HCT116 (cell line): ENCODE measurements around the gene MSMB. TPM values are rescaled to one million over a fixed set of nuclear protein-coding genes. Genes with fewer than 3 reads are reported as not detected.

Experiments
- ATAC-seq: fragments of 200-7000 bp; cut with Tn5 transposase; 2 replicates; pipeline ENCODE4 v1.9.1; 2020; ENCODE audit warnings: mild to moderate bottlenecking, moderate library complexity
- BruUV-seq: library from RNA; stranded (reverse); fragments of 400-500 nt; replicated peaks from 2 replicates; lab custom pipeline; 2021; lab: Mats Ljungman, UMichigan
- CTCF ChIA-PET: fragments of 300-600 bp; sonication (Branson Sonifier 250); formaldehyde crosslinking; loops from one replicate; lab custom pipeline; 2021; ENCODE audit warnings: antibody characterized with exemption; lab: Charles Lee
- POLR2A ChIA-PET: fragments of 300-600, 350-600 bp; sonication (Branson Sonifier 250); formaldehyde crosslinking; loops from one replicate; lab custom pipeline; 2021; ENCODE audit warnings: antibody characterized with exemption; lab: Charles Lee
- RAD21 ChIA-PET, 2 experiments: fragments of 300-600 bp; sonication (Branson Sonifier 250); formaldehyde crosslinking; loops; one replicate each; lab custom pipeline; 2023; ENCODE audit warnings: low total read pairs in 2 of 2; ENCODE audit not compliant: uncharacterized antibody in 2 of 2, unreplicated experiment in 2 of 2, low non-redundant PET in 1 of 2; lab: Charles Lee
- DNase-seq: peaks from one replicate; pipeline ENCODE4 v3.0.0-alpha.2; 2010; ENCODE audit warnings: low read depth, low spot score
- H2AFZ ChIP-seq: fragments of 200-600 bp; shearing (Covaris generic), sonication (generic); 2 replicates; pipeline ENCODE4 v1.6.1; 2017; ENCODE audit warnings: low read depth, mixed run types, mixed read lengths, antibody characterized with exemption, low read length; ENCODE audit not compliant: poor library complexity, severe bottlenecking
- H3K27ac ChIP-seq: 2 replicates; pipeline ENCODE4 v1.5.1; 2012; ENCODE audit warnings: low read depth, low read length
- H3K27me3 ChIP-seq: fragments of 200-600 bp; sonication (generic); 2 replicates; pipeline ENCODE4 v1.6.1; 2016; ENCODE audit warnings: mixed run types, low read length, mixed read lengths; ENCODE audit not compliant: insufficient read depth
- H3K36me3 ChIP-seq, 2 experiments: fragments of 200-500 bp in 1 of 2; fragments of 200-600 bp in 1 of 2; sonication (Bioruptor generic) in 1 of 2; sonication (generic) in 1 of 2; 2 replicates each; pipeline versions ENCODE4 v1.5.1 to v1.6.1; 2014 to 2016; ENCODE audit warnings: low read length in 2 of 2, inconsistent platforms in 1 of 2, mixed read lengths in 1 of 2, mixed run types in 1 of 2; ENCODE audit not compliant: insufficient read depth in 2 of 2, control insufficient read depth in 1 of 2
- H3K4me1 ChIP-seq, 2 experiments: fragments of 200-600 bp in 1 of 2; sonication (generic) in 1 of 2; 2 replicates each; pipeline versions ENCODE4 v1.5.1 to v1.6.1; 2012 to 2017; ENCODE audit warnings: low read length in 2 of 2, inconsistent platforms in 1 of 2, mild to moderate bottlenecking in 1 of 2, mixed read lengths in 1 of 2, mixed run types in 1 of 2, moderate library complexity in 1 of 2; ENCODE audit not compliant: insufficient read depth in 2 of 2, control insufficient read depth in 1 of 2
- H3K4me2 ChIP-seq: fragments of 200-600 bp; sonication (generic); 2 replicates; pipeline ENCODE4 v1.6.1; 2017; ENCODE audit warnings: mixed run types, low read length, mixed read lengths
- H3K4me3 ChIP-seq, 2 experiments: fragments of 200-600 bp in 1 of 2; sonication (generic) in 1 of 2; replicated peaks in 1 of 2; 2 replicates each; pipeline ENCODE4 v1.5.1; 2011 to 2016; ENCODE audit warnings: low read length in 2 of 2, control low read depth in 1 of 2, low read depth in 1 of 2, mild to moderate bottlenecking in 1 of 2, mixed read lengths in 1 of 2, mixed run types in 1 of 2
- H3K79me2 ChIP-seq: fragments of 200-600 bp; sonication (generic); 2 replicates; pipeline ENCODE4 v1.6.1; 2017; ENCODE audit warnings: mild to moderate bottlenecking, mixed run types, low read length, moderate library complexity, mixed read lengths; ENCODE audit not compliant: insufficient read depth
- H3K9ac ChIP-seq: fragments of 200-600 bp; sonication (generic); 2 replicates; pipeline ENCODE4 v1.6.1; 2016; ENCODE audit warnings: low read length, mixed read lengths
- H3K9me2 ChIP-seq: fragments of 200-600 bp; sonication (generic), shearing (Covaris generic); 2 replicates; pipeline ENCODE4 v1.6.1; 2017; ENCODE audit warnings: mixed run types, mild to moderate bottlenecking, moderate library complexity; ENCODE audit not compliant: insufficient read depth
- H3K9me3 ChIP-seq, 2 experiments: fragments of 200-500 bp in 1 of 2; fragments of 200-600 bp in 1 of 2; sonication (Bioruptor generic) in 1 of 2; sonication (generic) in 1 of 2; 2 replicates each; pipeline ENCODE4 v1.6.1; 2014 to 2017; ENCODE audit warnings: low read length in 2 of 2, mixed read lengths in 2 of 2, inconsistent platforms in 1 of 2, low read depth in 1 of 2, mild to moderate bottlenecking in 1 of 2, mixed run types in 1 of 2, moderate library complexity in 1 of 2; ENCODE audit not compliant: control insufficient read depth in 1 of 2, insufficient read depth in 1 of 2
- H4K20me1 ChIP-seq: fragments of 200-600 bp; sonication (generic), shearing (Covaris generic); 2 replicates; pipeline ENCODE4 v1.6.1; 2017; ENCODE audit warnings: mixed run types, mild to moderate bottlenecking, moderate library complexity; ENCODE audit not compliant: insufficient read depth
- CTCF ChIP-seq, 3 experiments: fragments of 200-600 bp in 1 of 3; sonication (generic) in 1 of 3; IDR thresholded peaks in 2 of 3; conservative IDR thresholded peaks in 1 of 3; 2 replicates each; pipeline ENCODE4 v1.5.1; 2012 to 2017; ENCODE audit warnings: low read depth in 2 of 3, low read length in 2 of 3, antibody characterized with exemption in 1 of 3, borderline replicate concordance in 1 of 3, control low read depth in 1 of 3, mild to moderate bottlenecking in 1 of 3, mixed read lengths in 1 of 3, mixed run types in 1 of 3, moderate library complexity in 1 of 3; ENCODE audit not compliant: insufficient read depth in 1 of 3
- ELF1 ChIP-seq: IDR thresholded peaks from 2 replicates; pipeline ENCODE4 v1.6.1; 2012; ENCODE audit warnings: low read depth, borderline replicate concordance
- FOSL1 ChIP-seq: IDR thresholded peaks from 2 replicates; pipeline ENCODE4 v1.6.1; 2012; ENCODE audit warnings: low read depth
- JUND ChIP-seq: IDR thresholded peaks from 2 replicates; pipeline ENCODE4 v1.6.1; 2012
- POLR2A ChIP-seq: IDR thresholded peaks from 2 replicates; pipeline ENCODE4 v1.7.0; 2011; ENCODE audit warnings: borderline replicate concordance; ENCODE audit not compliant: insufficient read depth, insufficient read length; ENCODE audit errors: extremely low read depth
- POLR2AphosphoS5 ChIP-seq: IDR thresholded peaks from 2 replicates; pipeline ENCODE4 v1.6.1; 2011; ENCODE audit warnings: mild to moderate bottlenecking, low read depth, low read length, moderate library complexity
- REST ChIP-seq: IDR thresholded peaks from 2 replicates; pipeline ENCODE4 v1.6.1; 2012; ENCODE audit warnings: low read depth
- SP1 ChIP-seq: IDR thresholded peaks from 2 replicates; pipeline ENCODE4 v1.6.1; 2012; ENCODE audit warnings: low read depth
- SRF ChIP-seq: IDR thresholded peaks from 2 replicates; pipeline ENCODE4 v1.6.1; 2012; ENCODE audit warnings: low read depth
- TCF7L2 ChIP-seq: IDR thresholded peaks from 2 replicates; pipeline ENCODE4 v1.7.0; 2011; ENCODE audit warnings: borderline replicate concordance, inconsistent platforms; ENCODE audit not compliant: insufficient read depth, insufficient read length; ENCODE audit errors: extremely low read depth
- YY1 ChIP-seq: IDR thresholded peaks from 2 replicates; pipeline ENCODE4 v1.6.1; 2011; ENCODE audit warnings: low read length, low read depth, moderate library complexity, mild to moderate bottlenecking; ENCODE audit not compliant: insufficient replicate concordance; ENCODE audit errors: extremely low read depth
- ZFX ChIP-seq: fragments of 450-650 bp; IDR thresholded peaks from 2 replicates; pipeline ENCODE4 v1.6.1; 2017
- ZNF274 ChIP-seq: fragments of 200-500 bp; sonication (Bioruptor generic); IDR thresholded peaks from 2 replicates; pipeline ENCODE4 v1.6.1; 2014; ENCODE audit warnings: mild to moderate bottlenecking, low read depth, low read length, inconsistent platforms
- intact Hi-C: fragments of 100-400 bp; cut with micrococcal nuclease; formaldehyde crosslinking; loops from 2 replicates; pipeline ENCODE4 v1.10.0; 2022
- total RNA-seq: library from RNA; stranded (reverse); gene quantifications from one replicate; pipeline ENCODE4 v1.2.1, GENCODE V29; 2021; ENCODE audit not compliant: unreplicated experiment

The MSMB gene
- total RNA-seq, 1 experiment from 2014 or later: not detected

GRCh38 chr10:46024948-46025347, 21.1 kb downstream of the MSMB start:
- no peak overlapping the region for H3K9ac ChIP-seq
- H4K20me1 ChIP-seq: peaks cover 9% of the 10 kb centered on the region; the same call in 1 of the 2 replicates
- intact Hi-C loops: loop anchor here (5.0 kb wide), 1 partner anchor 773 kb away; no protein-coding TSS in a partner anchor
- CTCF ChIA-PET: no interaction called here
- POLR2A ChIA-PET: no interaction called here
- no TSS peak for BruUV-seq
- no peak overlapping the region for H3K4me3 ChIP-seq
- H3K4me2 ChIP-seq: no peak overlapping the region
- H3K27me3 ChIP-seq: no peaks in the 10 kb centered on the region
- peaks cover 94% of the 10 kb centered on the region for H3K79me2 ChIP-seq
- RAD21 ChIA-PET: no interaction called here
- H3K27ac ChIP-seq: no peak overlapping the region
- DNase-seq (no peak), ATAC-seq (no peak)
- H3K9me3 ChIP-seq: no peaks in the 10 kb centered on the region
- H3K9me2 ChIP-seq: no peaks in the 10 kb centered on the region
- no peak overlapping the region for H2AFZ ChIP-seq
- H3K36me3 ChIP-seq: no peaks in the 10 kb centered on the region
- H3K4me1 ChIP-seq: peaks cover 27 to 47% of the 10 kb centered on the region in 2 experiments
- TF ChIP-seq ELF1: no peak

DNA sequence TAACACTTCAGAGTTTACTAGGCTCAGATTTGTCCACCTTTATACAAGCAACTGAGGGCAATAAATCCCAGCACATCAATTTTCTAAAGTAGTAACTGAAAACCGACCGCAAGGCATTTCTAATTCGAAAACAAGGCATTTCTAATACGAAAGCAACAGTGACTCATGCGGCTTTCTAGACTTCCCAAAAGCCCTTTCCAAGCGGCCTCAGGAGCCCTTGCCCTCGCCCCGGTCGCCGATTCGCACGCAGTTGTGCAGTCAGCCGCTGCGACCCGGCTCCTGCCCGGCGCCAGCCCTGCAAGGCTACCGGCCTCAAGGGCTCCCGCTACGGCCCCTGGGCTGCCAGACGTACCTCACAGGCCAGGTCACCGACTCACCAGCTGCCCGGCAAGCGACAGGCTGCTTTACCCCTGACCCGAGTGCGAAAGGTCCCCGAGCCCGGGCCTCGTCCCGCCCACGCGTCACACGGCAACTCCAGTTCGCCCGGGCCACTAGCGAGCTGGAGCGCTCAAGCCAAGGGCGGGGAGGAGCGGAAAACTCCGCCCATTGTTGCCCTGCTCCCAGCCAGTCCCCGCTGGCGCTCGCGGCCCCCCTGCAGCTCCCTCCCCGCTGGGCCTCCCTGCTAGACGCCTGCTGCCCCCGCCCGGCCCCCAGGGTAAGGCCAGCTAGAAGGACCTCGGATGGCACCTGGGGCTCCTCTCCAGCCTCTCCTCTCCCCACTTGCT, 22.9 kb downstream of the MSMB start:
- Histone ChIP-seq H3K4me3 (peak overlapping the region; percentile 58 to 63), H3K27me3 (no peaks in the 10 kb centered on the region), H3K9me2 (no peaks in the 10 kb centered on the region), H3K9me3 (no peaks in the 10 kb centered on the region), H3K27ac (peak overlapping the region; percentile 77), H3K79me2 (peaks cover 94% of the 10 kb centered on the region), H3K36me3 (no peaks in the 10 kb centered on the region), H4K20me1 (peaks cover 9% of the 10 kb centered on the region; the same call in 1 of the 2 replicates), H3K9ac (peak overlapping the region; percentile 67), H2AFZ (no peak overlapping the region), H3K4me1 (peaks cover 21 to 37% of the 10 kb centered on the region in 2 experiments), H3K4me2 (peak overlapping the region; percentile 82)
- DNase-seq: peak; percentile 74
- intact Hi-C loops: loop anchor here (2.0 kb wide), 1 partner anchor 558 kb away; no protein-coding TSS in a partner anchor
- ChIA-PET POLR2A (interaction anchor here (0.7 to 0.8 kb wide), 2 partner anchors 10 to 21 kb away, joined by 3 to 5 read pairs; no protein-coding TSS in a partner anchor), RAD21 (no interaction called here), CTCF (interaction anchor here (0.8 to 1.2 kb wide), 3 partner anchors 11 to 788 kb away, joined by 3 to 7 read pairs (median 4); no protein-coding TSS in a partner anchor)
- BruUV-seq: no TSS peak
- peak; percentile 97 for ATAC-seq
- TF ChIP-seq POLR2A: no peak
- no peak for TF ChIP-seq ZNF274
- peak in 2 of 3 experiments; percentile 39 to 41; a peak in 4 of 6 replicates for TF ChIP-seq CTCF (IDR thresholded peaks at IDR 0.05 in 2 of 3, conservative IDR thresholded peaks at IDR 0.05 in 1 of 3; ENCODE audit: borderline replicate concordance in 1 of 3, insufficient read depth in 1 of 3, low read depth in 2 of 3, low read length in 2 of 3)
- TF ChIP-seq TCF7L2: no peak
- TF ChIP-seq POLR2AphosphoS5: peak; percentile 25; the same call in 1 of the 2 replicates
- TF ChIP-seq REST: no peak
- no peak for TF ChIP-seq ELF1
- TF ChIP-seq ZFX: no peak
- TF ChIP-seq FOSL1: no peak
- peak; percentile 4 for TF ChIP-seq YY1
- no peak for TF ChIP-seq JUND
- no peak; the same call in 1 of the 2 replicates for TF ChIP-seq SRF
- TF ChIP-seq SP1: no peak; the same call in 1 of the 2 replicates
